H9 (cell line): Measurements from ENCODE around the gene NPAT. TPM values are rescaled to one million over a fixed set of nuclear protein-coding genes. Genes with fewer than 3 reads are reported as not detected.

ENCODE experiments used
- DNase-seq: peaks from one replicate; pipeline ENCODE4 v3.0.0-alpha.2; 2017
- H2AFZ ChIP-seq: one replicate; pipeline ENCODE4 v1.6.1; 2013; ENCODE audit warnings: mild to moderate bottlenecking, low read length, control low read depth, moderate library complexity
- H2AK5ac ChIP-seq: 2 replicates; pipeline ENCODE4 v1.6.1; 2013; ENCODE audit warnings: low read length, control low read depth, mixed read lengths; ENCODE audit not compliant: insufficient read length
- H2BK120ac ChIP-seq: one replicate; pipeline ENCODE4 v1.6.1; 2013; ENCODE audit warnings: low read depth, mild to moderate bottlenecking, low read length, control low read depth, inconsistent platforms; ENCODE audit not compliant: poor library complexity, severe bottlenecking
- H2BK12ac ChIP-seq: 2 replicates; pipeline ENCODE4 v1.6.1; 2013; ENCODE audit warnings: low read length, control low read depth, mixed read lengths, low read depth; ENCODE audit not compliant: insufficient read length
- H2BK15ac ChIP-seq: 2 replicates; pipeline ENCODE4 v1.6.1; 2013; ENCODE audit warnings: low read depth, low read length, control low read depth
- H2BK20ac ChIP-seq: one replicate; pipeline ENCODE4 v1.6.1; 2013; ENCODE audit warnings: low read depth, mild to moderate bottlenecking, low read length, control low read depth, inconsistent platforms; ENCODE audit not compliant: poor library complexity, severe bottlenecking
- H2BK5ac ChIP-seq: 2 replicates; pipeline ENCODE4 v1.6.1; 2013; ENCODE audit warnings: low read length, control low read depth, mixed read lengths; ENCODE audit not compliant: insufficient read length
- H3K14ac ChIP-seq: 2 replicates; pipeline ENCODE4 v1.6.1; 2013; ENCODE audit warnings: low read length, control low read depth; ENCODE audit not compliant: insufficient read depth
- H3K18ac ChIP-seq: 2 replicates; pipeline ENCODE4 v1.6.1; 2013; ENCODE audit warnings: low read depth, mild to moderate bottlenecking, mixed read lengths, low read length, control low read depth; ENCODE audit not compliant: insufficient read length
- H3K23ac ChIP-seq: 2 replicates; pipeline ENCODE4 v1.6.1; 2013; ENCODE audit warnings: low read length, control low read depth, mixed read lengths, low read depth; ENCODE audit not compliant: insufficient read length
- H3K23me2 ChIP-seq: 2 replicates; pipeline ENCODE4 v1.6.1; 2013; ENCODE audit warnings: low read depth, mild to moderate bottlenecking, mixed read lengths, low read length, control low read depth; ENCODE audit not compliant: insufficient read length, poor library complexity, severe bottlenecking
- H3K27ac ChIP-seq: 2 replicates; pipeline ENCODE4 v1.5.1; 2013; ENCODE audit warnings: low read length, control low read depth, mixed read lengths, low read depth; ENCODE audit not compliant: insufficient read length
- H3K27me3 ChIP-seq: 2 replicates; pipeline ENCODE4 v1.6.1; 2013; ENCODE audit warnings: low read length, control low read depth, inconsistent platforms; ENCODE audit not compliant: insufficient read depth
- H3K4ac ChIP-seq: 2 replicates; pipeline ENCODE4 v1.6.1; 2013; ENCODE audit warnings: low read depth, mild to moderate bottlenecking, control low read depth, inconsistent platforms, low read length, moderate library complexity
- H3K4me1 ChIP-seq: 2 replicates; pipeline ENCODE4 v1.6.1; 2013; ENCODE audit warnings: low read length, control low read depth, inconsistent platforms; ENCODE audit not compliant: insufficient read depth
- H3K4me2 ChIP-seq: 2 replicates; pipeline ENCODE4 v1.6.1; 2013; ENCODE audit warnings: low read length, control low read depth, mixed read lengths; ENCODE audit not compliant: insufficient read length, insufficient read depth
- H3K56ac ChIP-seq: 2 replicates; pipeline ENCODE4 v1.6.1; 2013; ENCODE audit warnings: low read depth, mild to moderate bottlenecking, mixed read lengths, low read length, control low read depth; ENCODE audit not compliant: insufficient read length
- H3K79me1 ChIP-seq: 2 replicates; pipeline ENCODE4 v1.6.1; 2013; ENCODE audit warnings: low read depth, mild to moderate bottlenecking, moderate library complexity, low read length, control low read depth, inconsistent platforms; ENCODE audit not compliant: insufficient read depth, poor library complexity, severe bottlenecking
- H3K79me2 ChIP-seq: 2 replicates; pipeline ENCODE4 v1.6.1; 2013; ENCODE audit warnings: low read length, control low read depth, inconsistent platforms; ENCODE audit not compliant: insufficient read depth
- H3K9ac ChIP-seq: 2 replicates; pipeline ENCODE4 v1.6.1; 2013; ENCODE audit warnings: low read length, control low read depth, mixed read lengths; ENCODE audit not compliant: insufficient read length; ENCODE audit errors: extremely low read depth
- H3K9me3 ChIP-seq: one replicate; pipeline ENCODE4 v1.6.1; 2013; ENCODE audit warnings: low read depth, low read length, inconsistent platforms; ENCODE audit not compliant: control insufficient read depth
- H3T11ph ChIP-seq: one replicate; pipeline ENCODE4 v1.6.1; 2013; ENCODE audit warnings: mild to moderate bottlenecking, low read length, control low read depth, inconsistent platforms
- H4K20me1 ChIP-seq: one replicate; pipeline ENCODE4 v1.6.1; 2013; ENCODE audit not compliant: control insufficient read depth, insufficient read length, insufficient read depth
- H4K5ac ChIP-seq: 2 replicates; pipeline ENCODE4 v1.6.1; 2013; ENCODE audit warnings: low read depth, mild to moderate bottlenecking, mixed read lengths, low read length, control low read depth; ENCODE audit not compliant: insufficient read length
- H4K8ac ChIP-seq: replicated peaks from 2 replicates; pipeline ENCODE4 v1.6.1; 2013; ENCODE audit warnings: low read length, control low read depth, mixed read lengths, low read depth; ENCODE audit not compliant: insufficient read length
- H4K91ac ChIP-seq: 2 replicates; pipeline ENCODE4 v1.6.1; 2013; ENCODE audit warnings: low read depth, mild to moderate bottlenecking, moderate library complexity, mixed read lengths, low read length, control low read depth; ENCODE audit not compliant: insufficient read length
- H3K27ac Mint-ChIP-seq, 3 experiments: 2 replicates in 2 of 3; 3 replicates in 1 of 3; pipeline ENCODE4 v1.8.0; 2020 to 2021; ENCODE audit warnings: mixed read lengths in 3 of 3, mild to moderate bottlenecking in 1 of 3, moderate library complexity in 1 of 3
- H3K27me3 Mint-ChIP-seq: 2 replicates; pipeline ENCODE4 v1.8.0; 2021; ENCODE audit warnings: low read depth, mild to moderate bottlenecking, moderate library complexity, mixed read lengths
- H3K36me3 Mint-ChIP-seq, 3 experiments: 2 replicates in 2 of 3; 3 replicates in 1 of 3; pipeline ENCODE4 v1.8.0; 2020 to 2021; ENCODE audit warnings: low read depth in 3 of 3, mixed read lengths in 3 of 3; ENCODE audit not compliant: insufficient read depth in 1 of 3
- H3K4me1 Mint-ChIP-seq, 2 experiments: 2 replicates each; pipeline ENCODE4 v1.8.0; 2020; ENCODE audit warnings: mixed read lengths in 2 of 2
- H3K4me3 Mint-ChIP-seq, 2 experiments: 2 replicates in 1 of 2; 3 replicates in 1 of 2; pipeline ENCODE4 v1.8.0; 2020 to 2021; ENCODE audit warnings: mild to moderate bottlenecking in 2 of 2, mixed read lengths in 2 of 2, moderate library complexity in 1 of 2
- H3K9me3 Mint-ChIP-seq, 2 experiments: 2 replicates in 1 of 2; 3 replicates in 1 of 2; pipeline ENCODE4 v1.8.0; 2020; ENCODE audit warnings: mild to moderate bottlenecking in 2 of 2, mixed read lengths in 2 of 2, moderate library complexity in 1 of 2
- WGBS: extraction: QIAGEN DNeasy Blood & Tissue Kit; methylation state at CpG from one replicate; pipeline ENCODE4 v1.1.7; 2013; ENCODE audit warnings: missing lambda C conversion rate, low lambda C conversion rate, mixed read lengths; ENCODE audit not compliant: insufficient read length; ENCODE audit errors: extremely low coverage; 5-methylcytosine and 5-hydroxymethylcytosine counted together
- total RNA-seq: library from RNA; stranded (reverse); gene quantifications from 2 replicates; pipeline ENCODE4 v1.2.1, GENCODE V29; 2021
- TF ChIP-seq, protein P1 (sequence below): fragments of 200-600 bp; sonication (generic); conservative IDR thresholded peaks from 3 replicates; pipeline ENCODE4 v1.8.0; 2021; ENCODE audit warnings: antibody characterized with exemption, mild to moderate bottlenecking

The NPAT gene
- total RNA-seq, 1 experiment from 2014 or later: 22.9 TPM

DNA sequence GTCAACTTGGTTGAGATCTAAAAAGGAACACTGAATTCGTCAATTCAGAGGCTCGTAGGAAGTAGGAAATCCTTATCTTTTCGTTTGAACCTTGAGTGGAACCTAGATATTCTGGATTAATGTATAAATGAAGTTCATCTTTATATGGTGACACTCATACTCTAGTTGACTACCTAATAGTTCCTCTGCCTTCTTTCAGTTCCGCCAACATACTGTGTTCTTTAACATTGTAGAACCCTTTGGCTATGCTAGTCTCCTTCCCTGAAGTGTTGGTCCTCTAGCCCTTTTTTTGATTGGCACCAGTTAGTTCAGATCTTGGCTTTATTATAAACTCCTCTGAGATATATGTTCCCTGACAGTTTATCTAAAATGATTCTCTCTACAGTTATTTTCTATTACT lies 1.9 kb upstream of the NPAT start:
- Histone ChIP-seq H2AFZ (no peak overlapping the region), H3K23me2 (peaks cover 14% of the 10 kb centered on the region), H4K5ac (no peak overlapping the region), H4K20me1 (no peaks in the 10 kb centered on the region), H3K9ac (peak overlapping the region; percentile 75), H3K56ac (no peak overlapping the region), H3K4me2 (peak overlapping the region; percentile 99), H3K27ac (no peak overlapping the region), H3K9me3 (no peaks in the 10 kb centered on the region), H3K23ac (no peak overlapping the region), H4K8ac (no peak overlapping the region), H3K18ac (no peak overlapping the region), H2BK20ac (no peak overlapping the region), H2BK5ac (no peak overlapping the region), H3K14ac (no peak overlapping the region), H2BK15ac (no peak overlapping the region), H2BK120ac (no peak overlapping the region), H3K4me1 (no peaks in the 10 kb centered on the region), H2AK5ac (no peak overlapping the region), H3T11ph (no peak overlapping the region), H2BK12ac (no peak overlapping the region), H3K4ac (no peak overlapping the region), H4K91ac (no peak overlapping the region), H3K79me1 (no peaks in the 10 kb centered on the region), H3K79me2 (peaks cover 30% of the 10 kb centered on the region; the same call in 1 of the 2 replicates), H3K27me3 (no peaks in the 10 kb centered on the region)
- H3K27ac Mint-ChIP-seq: no peak overlapping the region
- no CpG with 5 or more reads among the region's 4 CpGs for WGBS
- no peak overlapping the region; a peak in 1 of 5 replicates for H3K4me3 Mint-ChIP-seq
- H3K4me1 Mint-ChIP-seq: peaks cover 18 to 19% of the 10 kb centered on the region in 2 experiments
- H3K36me3 Mint-ChIP-seq: peaks cover 3 to 37% (median 15%) of the 10 kb centered on the region in 3 experiments
- no peaks in the 10 kb centered on the region; a peak in 1 of 5 replicates for H3K9me3 Mint-ChIP-seq
- no peaks in the 10 kb centered on the region for H3K27me3 Mint-ChIP-seq
- no peak for DNase-seq
- TF ChIP-seq, protein P1, sequence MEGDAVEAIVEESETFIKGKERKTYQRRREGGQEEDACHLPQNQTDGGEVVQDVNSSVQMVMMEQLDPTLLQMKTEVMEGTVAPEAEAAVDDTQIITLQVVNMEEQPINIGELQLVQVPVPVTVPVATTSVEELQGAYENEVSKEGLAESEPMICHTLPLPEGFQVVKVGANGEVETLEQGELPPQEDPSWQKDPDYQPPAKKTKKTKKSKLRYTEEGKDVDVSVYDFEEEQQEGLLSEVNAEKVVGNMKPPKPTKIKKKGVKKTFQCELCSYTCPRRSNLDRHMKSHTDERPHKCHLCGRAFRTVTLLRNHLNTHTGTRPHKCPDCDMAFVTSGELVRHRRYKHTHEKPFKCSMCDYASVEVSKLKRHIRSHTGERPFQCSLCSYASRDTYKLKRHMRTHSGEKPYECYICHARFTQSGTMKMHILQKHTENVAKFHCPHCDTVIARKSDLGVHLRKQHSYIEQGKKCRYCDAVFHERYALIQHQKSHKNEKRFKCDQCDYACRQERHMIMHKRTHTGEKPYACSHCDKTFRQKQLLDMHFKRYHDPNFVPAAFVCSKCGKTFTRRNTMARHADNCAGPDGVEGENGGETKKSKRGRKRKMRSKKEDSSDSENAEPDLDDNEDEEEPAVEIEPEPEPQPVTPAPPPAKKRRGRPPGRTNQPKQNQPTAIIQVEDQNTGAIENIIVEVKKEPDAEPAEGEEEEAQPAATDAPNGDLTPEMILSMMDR: no peak
